B cell (primary cell): ENCODE results near the gene CASP5.

Experiments used
- EZH2 ChIP-seq: IDR thresholded peaks from 2 replicates; pipeline ENCODE4 v1.6.1; 2012; ENCODE audit warnings: borderline replicate concordance, low read depth, mild to moderate bottlenecking, moderate library complexity, low read length; ENCODE audit not compliant: insufficient read depth, poor library complexity, severe bottlenecking
- TF ChIP-seq, protein P1 (sequence below): fragments of 200-600 bp; IDR thresholded peaks from one replicate; pipeline ENCODE4 v1.8.0; 2022; ENCODE audit warnings: antibody characterized with exemption, mild to moderate bottlenecking

DNA sequence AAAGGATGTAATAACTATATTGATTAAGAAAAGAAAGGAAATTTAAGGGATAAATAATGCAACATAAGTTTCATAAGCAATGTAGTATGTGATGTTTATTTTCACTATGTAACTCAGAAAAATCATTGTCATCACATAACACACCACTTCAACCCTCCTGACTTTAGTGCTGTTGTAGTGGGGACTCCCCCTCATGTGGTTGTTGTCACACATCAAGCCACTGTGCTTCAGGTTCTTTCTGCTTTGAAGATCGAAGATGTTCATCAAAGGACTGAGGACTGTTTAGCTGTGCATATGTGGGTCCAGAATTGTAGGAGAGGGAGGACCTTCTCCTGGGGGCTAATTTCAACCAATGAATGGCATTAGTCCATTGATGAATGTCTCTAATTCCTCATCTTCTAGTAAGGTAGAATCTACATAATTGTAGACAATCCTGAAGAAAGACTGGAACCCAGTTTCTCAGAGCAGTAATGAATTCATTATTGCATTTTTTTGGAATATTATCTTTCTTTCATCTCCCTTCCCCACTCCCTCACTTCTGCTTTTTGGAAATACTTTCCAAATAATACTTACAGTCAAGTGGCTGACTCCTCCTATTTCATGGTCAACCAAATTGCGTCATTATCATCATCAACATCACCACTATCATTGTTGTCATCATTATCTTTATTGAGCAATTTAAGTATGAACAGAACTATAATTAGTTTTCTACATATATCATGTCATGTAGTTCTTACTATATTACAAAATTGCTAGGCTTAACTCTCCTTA lies 31.9 kb upstream of the CASP5 start:
- TF ChIP-seq, protein P1, sequence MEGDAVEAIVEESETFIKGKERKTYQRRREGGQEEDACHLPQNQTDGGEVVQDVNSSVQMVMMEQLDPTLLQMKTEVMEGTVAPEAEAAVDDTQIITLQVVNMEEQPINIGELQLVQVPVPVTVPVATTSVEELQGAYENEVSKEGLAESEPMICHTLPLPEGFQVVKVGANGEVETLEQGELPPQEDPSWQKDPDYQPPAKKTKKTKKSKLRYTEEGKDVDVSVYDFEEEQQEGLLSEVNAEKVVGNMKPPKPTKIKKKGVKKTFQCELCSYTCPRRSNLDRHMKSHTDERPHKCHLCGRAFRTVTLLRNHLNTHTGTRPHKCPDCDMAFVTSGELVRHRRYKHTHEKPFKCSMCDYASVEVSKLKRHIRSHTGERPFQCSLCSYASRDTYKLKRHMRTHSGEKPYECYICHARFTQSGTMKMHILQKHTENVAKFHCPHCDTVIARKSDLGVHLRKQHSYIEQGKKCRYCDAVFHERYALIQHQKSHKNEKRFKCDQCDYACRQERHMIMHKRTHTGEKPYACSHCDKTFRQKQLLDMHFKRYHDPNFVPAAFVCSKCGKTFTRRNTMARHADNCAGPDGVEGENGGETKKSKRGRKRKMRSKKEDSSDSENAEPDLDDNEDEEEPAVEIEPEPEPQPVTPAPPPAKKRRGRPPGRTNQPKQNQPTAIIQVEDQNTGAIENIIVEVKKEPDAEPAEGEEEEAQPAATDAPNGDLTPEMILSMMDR: no peak
- no peak for TF ChIP-seq EZH2
